Amniotic epithelial cell (primary cell): ENCODE results near the gene FHL2.
A peak's percentile ranks its signal among the peaks of the same experiment; 100 is the strongest.
"Not testable (repeated sequence)": the region's sequence is repeated elsewhere in the genome, so short reads cannot be mapped to it uniquely, and the experiment has no call there.

Experiments used
- DNase-seq: peaks from one replicate; pipeline ENCODE4 v3.0.0-alpha.2; 2010; ENCODE audit warnings: low read depth

Gene FHL2

DNA sequence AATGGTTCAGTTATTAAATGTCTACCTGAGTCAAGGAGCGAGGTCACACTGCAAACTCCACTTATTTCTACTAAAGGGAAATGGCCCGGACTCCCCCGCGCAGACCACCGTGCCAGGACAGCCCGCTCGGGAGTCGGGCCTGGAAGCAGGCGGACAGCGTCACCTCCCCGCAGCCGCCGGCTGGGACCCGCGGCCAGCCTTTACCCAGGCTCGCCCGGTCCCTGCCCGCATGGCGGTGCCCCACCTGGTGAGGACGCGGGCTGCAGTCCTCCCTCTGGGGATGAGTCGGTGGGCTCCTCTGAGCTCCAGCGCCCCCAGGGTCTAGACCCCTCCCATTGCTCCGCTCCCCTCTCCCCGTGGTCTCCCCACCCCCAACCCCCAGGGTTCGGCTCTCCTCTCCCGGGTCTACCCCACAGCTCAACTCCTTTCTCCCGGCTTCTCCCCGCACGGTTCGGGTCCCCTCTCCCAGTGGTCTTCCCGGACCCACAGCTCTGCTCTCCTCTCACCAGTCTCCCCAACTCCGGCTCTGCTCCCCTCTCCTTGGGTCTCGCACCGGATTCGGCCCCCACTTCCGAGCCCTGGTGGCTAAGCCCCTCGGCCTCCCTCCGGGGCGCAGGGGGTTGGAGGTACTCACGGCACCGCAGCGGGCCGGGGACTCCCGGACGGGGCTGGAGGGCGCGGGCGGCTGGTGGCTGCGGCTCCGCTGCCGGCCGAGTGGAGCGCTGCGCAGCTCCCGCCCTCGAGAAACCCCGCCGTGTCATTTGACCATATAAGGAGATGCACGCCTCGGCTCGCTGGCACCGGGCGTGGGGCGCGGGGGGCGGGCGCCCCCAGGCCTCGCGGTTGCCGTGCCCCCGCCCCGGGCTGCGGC is at the start of gene FHL2:
Gene FHL2 (minus strand): TSS at position 716 of the 871 bp plus-strand sequence. CDS start 12,535 bp downstream, outside the sequence.
- peak; percentile 79 for DNase-seq

GRCh38 chr2:105447476-105447875 is 48.6 kb upstream of the FHL2 start:
- no peak for DNase-seq

DNA sequence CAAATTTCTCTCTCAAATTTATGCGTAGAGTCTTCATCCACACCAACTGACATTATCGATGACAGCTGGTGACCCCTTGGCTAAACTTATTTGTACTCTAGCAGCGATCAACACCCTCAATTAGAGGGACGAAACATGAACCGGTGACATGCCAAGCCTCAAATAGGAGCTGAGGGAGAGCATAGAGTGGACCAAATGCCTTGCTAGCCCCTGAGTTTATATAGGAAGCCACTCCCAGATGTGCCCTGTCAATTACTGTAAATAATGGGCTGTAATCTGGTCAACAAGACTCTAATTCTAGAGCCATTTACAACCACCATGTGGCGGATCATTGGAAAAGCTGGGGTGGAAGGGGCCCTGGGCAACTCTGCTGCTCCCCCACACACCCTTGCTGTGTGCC is 47.6 kb upstream of the FHL2 start:
- DNase-seq = no peak

DNA sequence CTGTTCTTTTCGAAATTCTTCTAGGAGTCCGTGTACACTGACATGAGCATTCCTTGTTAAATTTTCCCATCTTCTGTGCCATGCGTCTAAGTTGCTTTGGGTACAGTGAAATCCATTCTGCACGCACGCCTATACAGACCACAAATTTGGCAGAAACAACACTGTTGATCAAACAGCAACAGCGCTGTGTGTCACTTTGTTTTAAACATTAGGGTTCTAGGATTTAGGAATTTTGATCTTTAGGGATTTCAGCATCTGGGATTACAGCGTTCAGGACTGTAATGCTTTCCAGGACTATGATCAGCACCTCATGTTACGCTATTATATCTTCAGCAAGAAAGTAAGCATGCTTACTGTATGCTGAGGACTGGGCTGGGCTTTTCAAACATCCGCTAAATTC is 47.1 kb upstream of the FHL2 start:
- DNase-seq = no peak

GRCh38 chr2:105445498-105445897 is 46.6 kb upstream of the FHL2 start:
- no peak for DNase-seq

GRCh38 chr2:105443617-105444598 is 45.1 kb upstream of the FHL2 start:
- DNase-seq = peak; percentile 50

- DNase-seq = peak; percentile 26
These were observed 43.9 kb upstream of the FHL2 start for GRCh38 chr2:105442721-105443120.

DNA sequence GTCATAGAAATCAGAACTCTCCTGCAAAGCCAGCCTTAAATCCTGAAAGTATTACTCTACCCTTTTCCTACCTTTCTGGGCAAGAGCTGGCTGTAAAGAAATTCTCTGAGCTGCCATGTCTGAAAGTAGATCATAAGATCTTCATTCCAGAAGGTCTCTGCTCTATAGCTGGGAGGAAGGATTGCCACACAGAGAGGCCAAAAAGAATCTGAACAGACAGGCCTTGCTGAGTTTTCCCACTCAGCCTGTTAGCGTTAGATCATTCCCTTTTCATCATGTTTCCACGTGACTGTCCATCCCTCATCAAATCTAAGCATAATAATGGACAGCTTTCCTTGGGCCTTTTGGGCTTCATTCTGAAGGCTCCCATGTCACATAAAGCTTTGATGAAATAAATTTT is 43.2 kb upstream of the FHL2 start:
- peak; percentile 68 for DNase-seq

GRCh38 chr2:105439141-105439540 is 40.3 kb upstream of the FHL2 start:
- peak; percentile 27 for DNase-seq

DNA sequence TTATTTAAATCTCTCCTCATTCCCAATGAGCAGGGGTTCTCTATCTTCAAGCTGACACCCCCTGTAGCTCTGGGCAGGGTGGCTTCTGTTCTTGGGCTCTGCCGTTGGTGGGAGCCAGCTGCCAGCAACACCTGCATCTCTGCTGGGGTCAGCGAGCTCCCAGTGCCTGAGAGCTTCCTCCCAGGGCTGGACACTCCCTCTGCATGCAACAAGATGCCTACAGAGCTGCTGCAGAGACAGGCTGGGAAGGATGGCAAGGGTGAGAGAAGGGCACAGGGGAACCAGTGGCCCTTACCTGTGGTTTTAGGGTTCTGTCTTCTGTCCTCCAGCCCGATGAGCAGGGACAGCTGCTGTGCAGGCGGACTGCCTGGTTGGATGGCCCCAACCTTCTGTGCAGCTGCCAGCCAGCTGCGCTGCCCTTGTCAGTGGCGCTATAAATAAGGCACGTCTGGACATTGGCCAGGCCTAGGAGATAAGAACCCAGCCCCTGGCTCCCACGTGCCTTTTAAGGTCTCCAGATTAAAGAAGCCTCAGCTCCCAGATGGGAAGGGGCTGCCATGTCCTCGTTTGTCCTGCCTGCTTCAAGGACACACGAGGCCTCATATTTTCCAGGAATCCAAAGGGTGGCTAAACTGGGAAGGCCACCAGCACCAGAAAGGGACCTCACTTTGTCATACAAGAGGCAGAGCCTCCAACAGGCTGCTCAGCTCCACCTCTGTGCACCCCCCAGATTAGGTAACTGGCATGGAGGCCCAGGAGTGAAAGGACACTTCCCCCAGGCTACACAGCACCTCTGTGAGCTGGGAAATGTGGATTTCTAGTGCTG is 39.5 kb upstream of the FHL2 start:
- DNase-seq = peak; percentile 75

GRCh38 chr2:105437708-105438103 is 38.9 kb upstream of the FHL2 start:
- peak; percentile 91 for DNase-seq

DNA sequence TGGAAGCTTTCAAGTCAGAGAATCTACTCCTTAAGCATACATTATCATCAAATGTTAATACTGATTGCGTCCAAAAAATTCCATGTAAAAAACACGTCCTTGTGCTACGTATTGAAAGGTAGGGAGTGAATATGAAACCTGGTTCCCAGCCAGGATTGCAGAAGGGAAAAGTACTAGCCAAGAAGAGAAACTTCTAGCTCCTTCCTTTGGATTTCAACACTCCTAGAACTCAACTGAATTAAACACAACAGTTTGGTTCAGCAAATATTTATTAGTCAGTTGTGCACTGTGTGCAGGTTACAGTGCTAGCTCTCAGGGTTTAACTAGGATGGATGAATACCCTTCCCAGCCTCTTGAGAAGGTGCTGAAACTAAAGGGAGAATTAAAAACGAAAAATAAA is 33.9 kb upstream of the FHL2 start:
- peak; percentile 50 for DNase-seq

DNA sequence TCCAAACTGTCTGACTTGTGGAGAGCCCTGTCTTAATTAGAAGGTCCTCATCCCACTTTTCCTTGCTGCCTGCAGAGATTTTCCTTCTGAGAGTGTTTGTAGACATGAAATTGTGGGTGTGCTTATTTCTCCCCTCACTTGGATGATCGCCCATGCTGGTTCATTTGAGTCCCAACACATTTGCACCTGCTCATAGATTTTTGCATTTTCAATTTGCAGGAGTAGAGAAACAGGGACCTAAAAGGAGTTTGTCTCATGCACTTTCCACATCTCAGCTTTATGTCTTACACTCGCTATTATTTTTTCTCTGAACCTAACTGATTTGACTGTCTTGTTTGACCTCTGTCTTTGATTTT is 33.2 kb upstream of the FHL2 start:
- no peak for DNase-seq

DNA sequence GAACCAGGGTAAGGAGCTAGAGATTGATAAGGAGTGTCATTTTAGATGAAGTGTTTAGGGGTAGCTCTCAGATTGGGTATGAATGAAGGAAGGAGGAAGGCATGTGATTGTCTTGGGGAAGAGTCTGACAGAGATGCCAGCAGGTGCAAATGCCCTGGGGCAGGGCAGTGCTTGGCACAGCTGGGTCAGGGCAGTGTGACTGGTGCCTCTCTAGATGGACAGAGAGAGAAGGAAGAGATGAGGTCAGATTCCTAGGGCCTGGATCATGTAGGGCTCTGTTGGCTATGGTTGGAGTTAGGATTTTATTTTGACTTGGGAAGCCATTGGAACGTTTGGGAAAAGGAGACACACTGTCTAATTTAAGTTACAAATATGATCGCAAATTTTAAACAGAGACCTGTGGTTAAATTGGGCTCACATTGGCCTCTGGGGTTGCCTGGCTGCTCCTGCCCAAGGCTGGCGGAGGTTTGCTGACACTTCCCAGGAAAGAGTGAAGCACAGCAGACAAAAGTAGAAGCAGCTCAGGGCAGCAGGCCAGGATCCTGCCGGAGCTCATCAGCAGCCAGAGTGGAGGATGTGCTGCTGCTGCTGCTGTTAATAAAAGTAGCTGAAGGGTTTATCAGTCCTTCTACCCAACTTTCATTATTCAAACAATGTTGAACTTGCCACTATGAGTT is 32.7 kb upstream of the FHL2 start:
- DNase-seq = peak; percentile 77

- no peak for DNase-seq
These were observed 29.7 kb upstream of the FHL2 start for GRCh38 chr2:105428387-105429018.

DNA sequence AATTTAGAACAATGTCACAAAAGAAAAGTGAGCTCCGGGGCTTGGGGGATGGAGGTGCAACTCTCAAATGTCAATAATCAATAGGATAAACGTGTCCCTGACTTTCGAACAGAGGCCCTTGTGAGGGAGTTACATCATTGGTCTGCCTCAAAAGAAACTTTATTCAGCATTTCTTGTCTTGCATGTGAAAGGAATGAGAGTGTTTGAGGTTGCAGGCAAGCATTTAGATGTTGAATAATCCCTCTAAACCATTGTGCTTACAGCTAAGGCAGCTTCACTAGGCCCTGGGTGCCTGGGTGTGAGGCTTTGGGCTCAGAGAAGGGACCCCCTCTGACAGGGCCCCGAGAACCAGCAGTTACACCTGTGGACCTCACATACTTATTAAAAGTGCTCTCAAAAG is 28.6 kb upstream of the FHL2 start:
- DNase-seq = no peak

- no peak for DNase-seq
These were observed 27.9 kb upstream of the FHL2 start for GRCh38 chr2:105426626-105427292.

GRCh38 chr2:105425936-105426625 is 27.2 kb upstream of the FHL2 start:
- DNase-seq = no peak

GRCh38 chr2:105424836-105425235 is 26.0 kb upstream of the FHL2 start:
- DNase-seq = not testable (repeated sequence)

- DNase-seq = no peak
These were observed 23.9 kb upstream of the FHL2 start for GRCh38 chr2:105422801-105423200.
